Measurements from ENCODE around the gene ANO5.
"Not testable (repeated sequence)": the region's sequence is repeated elsewhere in the genome, so short reads cannot be mapped to it uniquely, and the experiment has no call there.

- TF ChIP-seq CTCF (IDR thresholded peaks at IDR 0.05); HOXB5 (CRISPR knock-in tag; IDR thresholded peaks at IDR 0.05); MAFK (IDR thresholded peaks at IDR 0.05; ENCODE audit: partially characterized antibody); RFX5 (IDR thresholded peaks at IDR 0.05); ZFP36 (IDR thresholded peaks at IDR 0.05; ENCODE audit: borderline replicate concordance, partially characterized antibody); EP300 (IDR thresholded peaks at IDR 0.05); POLR2A (IDR thresholded peaks at IDR 0.05; ENCODE audit: low read length); BHLHE40 (IDR thresholded peaks at IDR 0.05; ENCODE audit: low read depth, low read length); SMC3 (IDR thresholded peaks at IDR 0.05); CBX8 (IDR thresholded peaks at IDR 0.05); POLR2AphosphoS2 (conservative IDR thresholded peaks at IDR 0.05; ENCODE audit: low read length); HMGXB4 (CRISPR knock-in tag; IDR thresholded peaks at IDR 0.05; ENCODE audit: borderline replicate concordance); CEBPB (IDR thresholded peaks at IDR 0.05): not testable (repeated sequence)
Observed at GRCh38 chr11:22284991-22285390, 92.1 kb downstream of the ANO5 start.
